ENCODE data around the gene SLC8A1. TPM values are rescaled to one million over a fixed set of nuclear protein-coding genes. Genes with fewer than 3 reads are reported as not detected.

The SLC8A1 gene
- total and polyA plus RNA-seq, 8 donors: 0.31 to 105 (median 14.0) TPM

GRCh38 chr2:40120026-40120425 lies 331.9 kb downstream of the SLC8A1 start:
- Histone ChIP-seq H3K4me3 (no peak overlapping the region), H3K36me3 (peaks cover 0 to 5% (median 0%) of the 10 kb centered on the region in 4 donors), H3K9me3 (no peaks in the 10 kb centered on the region), H3K27ac (no peak overlapping the region), H3K27me3 (no peaks in the 10 kb centered on the region), H3K4me1 (peaks cover 0 to 20% (median 9%) of the 10 kb centered on the region in 4 donors)
- WGBS, 5 donors: 93 to 100% (median 96%) methylated on average over 3 of the region's 3 CpGs
- DNase-seq: no peak
- TF ChIP-seq CTCF (IDR thresholded peaks at IDR 0.05) (no peak), POLR2A (IDR thresholded peaks at IDR 0.05) (no peak), POLR2AphosphoS5 (IDR thresholded peaks at IDR 0.05) (no peak), EP300 (IDR thresholded peaks at IDR 0.05) (no peak)
- intact Hi-C loops (cut with DNase I; ENCODE audit: low total_unique reads): no loop called here

GRCh38 chr2:40118622-40119021 lies 333.3 kb downstream of the SLC8A1 start:
- peak in 1 of 2 donors; percentile 38 for DNase-seq
- Histone ChIP-seq H3K4me1 (peaks cover 0 to 14% (median 5%) of the 10 kb centered on the region in 4 donors), H3K36me3 (peaks cover 0 to 8% (median 0%) of the 10 kb centered on the region in 4 donors), H3K9me3 (no peaks in the 10 kb centered on the region), H3K4me3 (no peak overlapping the region), H3K27me3 (no peaks in the 10 kb centered on the region), H3K27ac (no peak overlapping the region)
- intact Hi-C loops (cut with DNase I; ENCODE audit: low total_unique reads): no loop called here
- WGBS, 5 donors: 73 to 85% (median 79%) methylated on average over 3 of the region's 3 CpGs
- no peak for TF ChIP-seq CTCF (IDR thresholded peaks at IDR 0.05)
- no peak for TF ChIP-seq POLR2AphosphoS5 (IDR thresholded peaks at IDR 0.05)
- no peak for TF ChIP-seq POLR2A (IDR thresholded peaks at IDR 0.05)
- no peak for TF ChIP-seq EP300 (IDR thresholded peaks at IDR 0.05)

GRCh38 chr2:40115894-40116293 lies 336.0 kb downstream of the SLC8A1 start:
- WGBS, 5 donors: 92 to 97% (median 93%) methylated on average over 4 of the region's 4 CpGs
- H3K4me1 ChIP-seq: no peaks in the 10 kb centered on the region
- H3K27me3 ChIP-seq: no peaks in the 10 kb centered on the region
- no peaks in the 10 kb centered on the region for H3K9me3 ChIP-seq
- H3K27ac ChIP-seq: no peak overlapping the region
- no peak for DNase-seq
- no peak overlapping the region for H3K4me3 ChIP-seq
- peaks cover 0 to 8% (median 0%) of the 10 kb centered on the region in 4 donors for H3K36me3 ChIP-seq
- intact Hi-C loops (cut with DNase I; ENCODE audit: low total_unique reads): no loop called here
- TF ChIP-seq CTCF (IDR thresholded peaks at IDR 0.05): no peak

GRCh38 chr2:40115348-40115747 lies 336.5 kb downstream of the SLC8A1 start:
- WGBS, 5 donors: 92 to 98% (median 97%) methylated on average over 12 of the region's 12 CpGs
- DNase-seq: no peak
- TF ChIP-seq POLR2AphosphoS5 (IDR thresholded peaks at IDR 0.05) (no peak), CTCF (IDR thresholded peaks at IDR 0.05) (no peak), EP300 (IDR thresholded peaks at IDR 0.05) (no peak), POLR2A (IDR thresholded peaks at IDR 0.05) (no peak)

More at GRCh38 chr2:40115348-40115747, 336.5 kb downstream of the SLC8A1 start:
- no peaks in the 10 kb centered on the region for H3K27me3 ChIP-seq
- intact Hi-C loops (cut with DNase I; ENCODE audit: low total_unique reads): no loop called here
- peaks cover 0 to 8% (median 0%) of the 10 kb centered on the region in 4 donors for H3K36me3 ChIP-seq
- H3K9me3 ChIP-seq: no peaks in the 10 kb centered on the region
- H3K27ac ChIP-seq: no peak overlapping the region
- no peaks in the 10 kb centered on the region for H3K4me1 ChIP-seq
- no peak overlapping the region for H3K4me3 ChIP-seq
